ENCODE results near the gene CCT3. TPM values are rescaled to one million over a fixed set of nuclear protein-coding genes. Genes with fewer than 3 reads are reported as not detected.

The CCT3 gene
- total RNA-seq, 1 experiment from 2014 or later, result 619 TPM

Other genes with a start within 250 kb of the CCT3 start
- 528 TPM for gene LMNA, start 223.6 kb downstream of the CCT3 start, total RNA-seq (2021; ENCODE audit: unreplicated experiment)
- 0.39 TPM for gene SEMA4A, start 184.7 kb downstream of the CCT3 start, total RNA-seq (2021; ENCODE audit: unreplicated experiment)
- 17.5 TPM for gene SLC25A44, start 144.2 kb downstream of the CCT3 start, total RNA-seq (2021; ENCODE audit: unreplicated experiment)
- gene PMF1, start 125.3 kb downstream of the CCT3 start, total RNA-seq (2021; ENCODE audit: unreplicated experiment), result 52.6 TPM
- gene BGLAP, start 96.1 kb downstream of the CCT3 start, total RNA-seq (2021; ENCODE audit: unreplicated experiment), result 1.4 TPM
- 10.9 TPM for gene PAQR6, start 90.2 kb downstream of the CCT3 start, total RNA-seq (2021; ENCODE audit: unreplicated experiment)
- 75.2 TPM for gene SMG5, start 55.5 kb downstream of the CCT3 start, total RNA-seq (2021; ENCODE audit: unreplicated experiment)
- 6.3 TPM for gene TMEM79, start 54.0 kb downstream of the CCT3 start, total RNA-seq (2021; ENCODE audit: unreplicated experiment)
- 27.8 TPM for gene GLMP, start 42.6 kb downstream of the CCT3 start, total RNA-seq (2021; ENCODE audit: unreplicated experiment)
- gene VHLL, start 39.0 kb downstream of the CCT3 start, total RNA-seq (2021; ENCODE audit: unreplicated experiment), result not detected
- gene TSACC, start 234 bp upstream of the CCT3 start, total RNA-seq (2021; ENCODE audit: unreplicated experiment), result 1.0 TPM
- gene RHBG, start 30.9 kb upstream of the CCT3 start, total RNA-seq (2021; ENCODE audit: unreplicated experiment), result 5.7 TPM
- 44.2 TPM for gene MEF2D, start 162.5 kb upstream of the CCT3 start, total RNA-seq (2021; ENCODE audit: unreplicated experiment)
- 38.8 TPM for gene IQGAP3, start 234.3 kb upstream of the CCT3 start, total RNA-seq (2021; ENCODE audit: unreplicated experiment)
- not detected for gene TTC24, start 241.4 kb upstream of the CCT3 start, total RNA-seq (2021; ENCODE audit: unreplicated experiment)

All from HCT116 (cell line).